Effector CD4-positive, alpha-beta T cell (primary cell): Measurements from ENCODE around the gene ERN1.

Source experiments
- DNase-seq: peaks from one replicate; pipeline ENCODE4 v3.0.0-alpha.2; 2020

ERN1 gene

GRCh38 chr17:64107500-64108236 lies 22.3 kb downstream of the ERN1 start:
- no peak for DNase-seq

GRCh38 chr17:64106918-64107317 lies 23.0 kb downstream of the ERN1 start:
- no peak for DNase-seq

- DNase-seq = no peak
These were observed 26.3 kb downstream of the ERN1 start for GRCh38 chr17:64103391-64104364.

- DNase-seq = no peak
These were observed 27.1 kb downstream of the ERN1 start for GRCh38 chr17:64102627-64103390.

- DNase-seq = no peak
These were observed 30.4 kb downstream of the ERN1 start for GRCh38 chr17:64099543-64099942.

- DNase-seq = no peak
These were observed 32.6 kb downstream of the ERN1 start for GRCh38 chr17:64097196-64097936.

- no peak for DNase-seq
These were observed 33.9 kb downstream of the ERN1 start for GRCh38 chr17:64096037-64096436.

GRCh38 chr17:64095144-64095882 lies 34.6 kb downstream of the ERN1 start:
- no peak for DNase-seq

GRCh38 chr17:64094412-64094811 lies 35.5 kb downstream of the ERN1 start:
- DNase-seq = no peak

- no peak for DNase-seq
These were observed 36.9 kb downstream of the ERN1 start for GRCh38 chr17:64092952-64093451.

GRCh38 chr17:64092113-64092512 lies 37.8 kb downstream of the ERN1 start:
- no peak for DNase-seq

- no peak for DNase-seq
These were observed 38.4 kb downstream of the ERN1 start for GRCh38 chr17:64091571-64091970.

- no peak for DNase-seq
These were observed 38.8 kb downstream of the ERN1 start for GRCh38 chr17:64091116-64091515.

- DNase-seq = no peak
These were observed 39.8 kb downstream of the ERN1 start for GRCh38 chr17:64090144-64090543.

GRCh38 chr17:64087252-64088005 lies 42.5 kb downstream of the ERN1 start:
- no peak for DNase-seq

- DNase-seq = no peak
These were observed 44.3 kb downstream of the ERN1 start for GRCh38 chr17:64085650-64086005.

- DNase-seq = no peak
These were observed 44.8 kb downstream of the ERN1 start for GRCh38 chr17:64084940-64085649.

GRCh38 chr17:64084086-64084939 lies 45.6 kb downstream of the ERN1 start:
- DNase-seq = no peak

GRCh38 chr17:64083563-64084085 lies 46.3 kb downstream of the ERN1 start:
- no peak for DNase-seq
